Adrenal gland (tissue), 12 donors: ENCODE measurements around the gene VPS8. TPM values are rescaled to one million over a fixed set of nuclear protein-coding genes. Genes with fewer than 3 reads are reported as not detected.

Experiments
- DNase-seq, 7 donors: peaks; one replicate each; pipeline ENCODE4 v3.0.0-alpha.2; 2019 to 2020
- H3K27ac ChIP-seq, 5 donors: fragments of 200-600 bp; sonication (generic) in 4 of 5; 1 replicate in 3 of 5; 2 replicates in 2 of 5; pipeline versions ENCODE4 v1.5.1 to v1.8.0; 2016 to 2020; ENCODE audit warnings: mild to moderate bottlenecking in 1 of 5
- H3K27me3 ChIP-seq: fragments of 200-600 bp; 2 replicates; pipeline ENCODE4 v1.8.0; 2021
- H3K36me3 ChIP-seq, 2 donors: fragments of 200-600 bp; replicated peaks in 1 of 2; 1 replicate in 1 of 2; 2 replicates in 1 of 2; pipeline versions ENCODE4 v1.5.1 to v1.8.0; 2018 to 2022
- H3K4me1 ChIP-seq, 2 donors: fragments of 200-600 bp; replicated peaks in 1 of 2; 1 replicate in 1 of 2; 2 replicates in 1 of 2; pipeline versions ENCODE4 v1.5.1 to v1.8.0; 2018 to 2021
- H3K4me3 ChIP-seq, 4 donors: fragments of 200-600 bp; sonication (generic) in 3 of 4; one replicate each; pipeline ENCODE4 v1.5.1; 2016 to 2018
- H3K9me3 ChIP-seq, 3 donors: fragments of 200-600 bp; sonication (generic) in 1 of 3; replicated peaks in 1 of 3; 1 replicate in 2 of 3; 2 replicates in 1 of 3; pipeline versions ENCODE4 v1.5.1 to v1.8.0; 2016 to 2021
- POLR2A ChIP-seq, 2 donors: fragments of 450-650 bp; IDR thresholded peaks; one replicate each; pipeline ENCODE4 v1.6.1; 2017; ENCODE audit warnings: antibody characterized with exemption in 2 of 2, mild to moderate bottlenecking in 2 of 2, moderate library complexity in 1 of 2
- WGBS, 4 donors: extraction: QIAGEN DNeasy Blood & Tissue Kit in 2 of 4; methylation state at CpG; one replicate each; pipeline versions ENCODE4 v1.1.5 to v1.1.7; 2013 to 2017; 5-methylcytosine and 5-hydroxymethylcytosine counted together
- intact Hi-C, 2 donors: fragments of 100-400 bp; cut with DNase I; formaldehyde crosslinking; loops; one replicate each; pipeline versions ENCODE4 v1.14.1 to v1.15.0; 2022 to 2023
- polyA plus RNA-seq, 3 donors: library from polyadenylated mRNA; stranded (reverse); fragments of 200-250 nt in 2 of 3; fragments of 350-450 nt in 1 of 3; fragmentation: Illumina TruSeq in 1 of 3; extraction: RNeasy Lipid Tissue Mini Kit (QIAGEN cat#74804) in 1 of 3; gene quantifications; one replicate each; pipeline ENCODE4 v1.2.3, GENCODE V29; 2013 to 2014
- total RNA-seq, 9 donors: library from RNA; depleted of rRNA in 4 of 9; stranded (reverse); fragments of >200 nt in 4 of 9; fragments of 120-200 nt in 1 of 9; fragmentation: NEBNext Ultra II Directional in 1 of 9; extraction: Animal tissue kit (Norgen Biotek cat#: 25700) in 1 of 9; gene quantifications; one replicate each; pipeline versions ENCODE4 v1.1.0 to v1.2.4, GENCODE V29; 2013 to 2023
- TF ChIP-seq, protein P1 (sequence below), 6 experiments: fragments of 450-650 bp in 4 of 6; fragments of 200-600 bp in 2 of 6; sonication (generic) in 1 of 6; IDR thresholded peaks; 1 replicate in 5 of 6; 2 replicates in 1 of 6; pipeline versions ENCODE4 v1.5.1 to v1.8.0; 2016 to 2021; ENCODE audit warnings: antibody characterized with exemption in 6 of 6, mild to moderate bottlenecking in 2 of 6, moderate library complexity in 1 of 6
- donor health status: healthy with polysubstance abuse.
- donor health status: Bipolar disorder and iron deficiency.
- donor health status: DM: yes; HTN: yes; CAD: no.
- donor health status: DM: no; HTN: no; CAD: no.
- donor health status: DM: no; HTN: no; CAD: no.
- donor health status: DM: yes; HTN: yes; CAD: no.

The VPS8 gene
- total and polyA plus RNA-seq, 12 donors: 17.6 to 96.4 (median 33.9) TPM

DNA sequence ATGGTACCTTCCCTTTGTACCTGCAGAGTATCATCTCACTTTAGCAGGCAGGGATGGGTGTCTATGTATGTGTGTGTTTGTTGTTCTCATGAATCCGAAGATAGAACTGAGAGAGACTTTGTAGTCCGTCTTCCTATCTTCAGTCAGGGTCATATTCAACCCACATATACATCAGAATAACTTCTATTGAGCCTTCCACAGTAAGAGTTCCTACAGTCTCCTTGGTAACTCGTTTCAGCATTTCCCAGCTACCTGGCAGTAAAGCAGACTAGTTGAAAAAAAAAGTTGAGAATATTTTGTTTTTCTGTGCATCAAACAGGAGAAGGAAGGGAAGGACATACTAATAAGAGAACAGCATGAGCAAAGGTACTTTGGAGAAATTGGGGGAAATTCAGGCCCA lies 106.8 kb downstream of the VPS8 start:
- no peak overlapping the region for H3K27ac ChIP-seq
- intact Hi-C loops: no loop called here
- no peak for DNase-seq
- H3K4me3 ChIP-seq: no peak overlapping the region
- WGBS, 4 donors: 77 to 83% (median 79%) methylated on average over 3 of the region's 3 CpGs
- TF ChIP-seq POLR2A (IDR thresholded peaks at IDR 0.05): no peak
- TF ChIP-seq, protein P1, sequence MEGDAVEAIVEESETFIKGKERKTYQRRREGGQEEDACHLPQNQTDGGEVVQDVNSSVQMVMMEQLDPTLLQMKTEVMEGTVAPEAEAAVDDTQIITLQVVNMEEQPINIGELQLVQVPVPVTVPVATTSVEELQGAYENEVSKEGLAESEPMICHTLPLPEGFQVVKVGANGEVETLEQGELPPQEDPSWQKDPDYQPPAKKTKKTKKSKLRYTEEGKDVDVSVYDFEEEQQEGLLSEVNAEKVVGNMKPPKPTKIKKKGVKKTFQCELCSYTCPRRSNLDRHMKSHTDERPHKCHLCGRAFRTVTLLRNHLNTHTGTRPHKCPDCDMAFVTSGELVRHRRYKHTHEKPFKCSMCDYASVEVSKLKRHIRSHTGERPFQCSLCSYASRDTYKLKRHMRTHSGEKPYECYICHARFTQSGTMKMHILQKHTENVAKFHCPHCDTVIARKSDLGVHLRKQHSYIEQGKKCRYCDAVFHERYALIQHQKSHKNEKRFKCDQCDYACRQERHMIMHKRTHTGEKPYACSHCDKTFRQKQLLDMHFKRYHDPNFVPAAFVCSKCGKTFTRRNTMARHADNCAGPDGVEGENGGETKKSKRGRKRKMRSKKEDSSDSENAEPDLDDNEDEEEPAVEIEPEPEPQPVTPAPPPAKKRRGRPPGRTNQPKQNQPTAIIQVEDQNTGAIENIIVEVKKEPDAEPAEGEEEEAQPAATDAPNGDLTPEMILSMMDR (IDR thresholded peaks at IDR 0.05): no peak
- H3K27me3 ChIP-seq: no peaks in the 10 kb centered on the region
- H3K36me3 ChIP-seq: peaks cover 0 to 5% of the 10 kb centered on the region in 2 donors
- H3K9me3 ChIP-seq: no peaks in the 10 kb centered on the region
- H3K4me1 ChIP-seq: no peaks in the 10 kb centered on the region

DNA sequence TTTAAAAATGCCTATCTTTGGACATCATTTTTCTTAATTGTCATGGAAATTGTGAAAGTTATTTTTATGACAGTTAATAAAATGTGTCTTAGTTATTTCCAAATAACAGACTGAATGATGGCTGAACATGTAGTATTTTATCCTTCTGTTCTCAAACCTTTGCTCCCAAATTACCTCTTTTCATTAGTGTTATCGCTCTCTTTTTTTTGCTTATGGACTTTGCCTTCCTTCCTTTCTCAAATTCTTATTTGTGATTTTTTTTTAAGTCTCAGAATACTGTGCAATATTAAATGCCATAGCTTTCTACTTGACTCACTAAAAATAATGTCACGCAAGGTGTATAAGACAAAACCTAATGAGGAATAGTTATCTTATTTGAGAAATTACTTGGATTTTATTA lies 107.7 kb downstream of the VPS8 start:
- Histone ChIP-seq H3K9me3 (no peaks in the 10 kb centered on the region), H3K4me3 (no peak overlapping the region), H3K27ac (no peak overlapping the region), H3K36me3 (peaks cover 0 to 5% of the 10 kb centered on the region in 2 donors), H3K4me1 (no peaks in the 10 kb centered on the region), H3K27me3 (no peaks in the 10 kb centered on the region)
- intact Hi-C loops: no loop called here
- DNase-seq: no peak
- TF ChIP-seq, protein P1 (IDR thresholded peaks at IDR 0.05): no peak
- TF ChIP-seq POLR2A (IDR thresholded peaks at IDR 0.05): no peak
- 97 to 99% (median 99%) methylated on average over 2 of the region's 2 CpGs for WGBS, 4 donors

DNA sequence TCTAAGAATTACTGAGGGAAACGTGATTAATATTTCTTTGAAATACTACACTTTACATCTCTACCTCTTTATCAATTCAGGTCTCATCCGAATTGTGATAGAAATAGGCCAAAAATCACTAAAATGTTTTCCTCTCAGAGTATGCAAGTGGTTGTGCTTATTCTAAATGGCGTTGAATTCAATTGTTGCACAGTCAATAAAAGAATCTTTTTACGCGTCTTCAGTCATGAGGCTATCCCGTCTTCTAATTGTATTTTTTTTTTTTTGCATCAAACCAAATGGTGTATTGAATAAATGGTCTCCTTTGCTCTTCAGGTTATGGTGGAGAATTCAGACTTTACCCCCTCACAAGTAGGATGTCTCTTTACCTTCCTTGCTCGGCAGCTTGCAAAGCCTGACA lies 112.6 kb downstream of the VPS8 start:
- intact Hi-C loops: no loop called here
- WGBS, 4 donors: 95 to 96% (median 95%) methylated on average over 7 of the region's 7 CpGs
- Histone ChIP-seq H3K4me1 (no peaks in the 10 kb centered on the region), H3K9me3 (no peaks in the 10 kb centered on the region), H3K27ac (no peak overlapping the region), H3K4me3 (no peak overlapping the region), H3K27me3 (no peaks in the 10 kb centered on the region), H3K36me3 (peaks cover 0 to 19% of the 10 kb centered on the region in 2 donors)
- DNase-seq: no peak
- TF ChIP-seq, protein P1 (IDR thresholded peaks at IDR 0.05): no peak
- TF ChIP-seq POLR2A (IDR thresholded peaks at IDR 0.05): no peak

DNA sequence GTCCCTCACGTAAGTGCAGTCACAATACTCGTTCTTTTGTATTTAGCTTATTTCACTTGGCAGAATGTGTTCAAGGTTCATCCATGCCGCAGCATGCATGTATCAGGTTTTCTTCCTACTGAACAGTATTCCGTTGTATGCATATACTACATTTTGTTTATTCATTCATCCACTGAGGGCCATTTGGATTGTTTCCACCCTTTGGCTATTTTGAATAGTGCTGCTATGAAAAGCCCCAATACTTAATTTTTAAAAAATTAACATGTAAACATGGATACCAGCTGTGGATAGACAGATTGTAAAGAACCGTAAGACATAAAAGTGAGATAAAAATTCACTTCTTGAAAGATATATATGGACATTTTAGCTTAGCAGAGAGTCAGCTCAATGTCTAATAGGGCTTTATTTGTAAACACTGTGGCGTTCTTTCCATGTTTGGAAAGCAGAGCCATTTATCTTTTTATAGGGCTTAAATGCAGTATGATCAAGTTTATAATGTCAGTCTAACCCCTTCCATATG lies 115.9 kb downstream of the VPS8 start:
- intact Hi-C loops: no loop called here
- TF ChIP-seq, protein P1 (IDR thresholded peaks at IDR 0.05): no peak
- no peak for TF ChIP-seq POLR2A (IDR thresholded peaks at IDR 0.05)
- H3K4me3 ChIP-seq: no peak overlapping the region
- peaks cover 0 to 30% of the 10 kb centered on the region in 2 donors for H3K36me3 ChIP-seq
- H3K4me1 ChIP-seq: no peaks in the 10 kb centered on the region
- 93 to 96% (median 96%) methylated on average over 6 of the region's 6 CpGs for WGBS, 4 donors
- no peaks in the 10 kb centered on the region for H3K27me3 ChIP-seq
- H3K9me3 ChIP-seq: no peaks in the 10 kb centered on the region
- H3K27ac ChIP-seq: no peak overlapping the region
- no peak for DNase-seq
